Measurements from ENCODE around the gene DDX41. TPM values are rescaled to one million over a fixed set of nuclear protein-coding genes. Genes with fewer than 3 reads are reported as not detected.

Gene DDX41
- total and polyA plus RNA-seq, 2 of the 13 experiments (the other 11 are each of a cell fraction or from before 2014, with no cell fraction given), result 62.8 to 105 TPM

DNA sequence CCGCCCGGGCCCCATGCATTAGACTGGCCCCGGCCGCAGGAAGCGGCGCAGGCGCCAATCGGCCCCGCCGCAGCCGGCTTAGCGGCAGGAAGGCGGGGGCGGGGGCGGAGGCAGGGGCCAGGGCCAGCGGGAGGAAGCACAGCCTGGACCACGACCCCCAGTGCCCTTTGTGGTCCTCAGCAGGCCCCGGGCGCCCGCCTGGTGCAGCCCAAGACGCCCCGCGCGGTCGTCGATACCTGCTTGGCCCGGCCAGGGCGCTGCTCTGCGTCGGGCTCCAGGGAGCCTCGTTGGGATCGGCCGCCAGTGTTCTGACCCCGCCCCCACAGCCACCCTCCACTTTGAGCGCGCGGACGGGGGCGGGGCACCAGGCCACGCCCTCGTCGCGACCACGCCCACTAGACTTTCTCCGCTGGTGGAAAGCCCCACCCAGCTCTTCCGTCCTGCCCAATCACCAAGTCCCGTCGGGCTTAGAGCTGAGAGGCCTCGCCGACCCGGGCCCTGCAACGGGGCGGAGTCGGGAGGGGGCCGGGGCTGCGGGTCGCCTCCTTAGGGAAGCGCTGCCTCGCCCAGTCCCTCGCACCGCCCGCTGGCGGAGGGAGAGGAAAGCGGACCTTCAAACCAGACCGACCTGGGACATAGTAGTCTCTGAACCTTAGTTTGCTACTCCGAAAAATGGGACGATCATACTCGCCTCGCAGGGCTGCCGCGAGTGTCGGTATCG is 19.3 kb downstream of the DDX41 start, which contains the start of gene PDLIM7 (continued):
- TF ChIP-seq MAF1 (CRISPR knock-in tag; IDR thresholded peaks at IDR 0.05; ENCODE audit: borderline replicate concordance) (0 out of 2 replicates have a peak, but pooled peaks have one; percentile 50), HNRNPLL (IDR thresholded peaks at IDR 0.05; ENCODE audit: low read depth, low read length, poor library complexity, severe bottlenecking) (peak; percentile 70)
- TF ChIP-seq, protein P1, sequence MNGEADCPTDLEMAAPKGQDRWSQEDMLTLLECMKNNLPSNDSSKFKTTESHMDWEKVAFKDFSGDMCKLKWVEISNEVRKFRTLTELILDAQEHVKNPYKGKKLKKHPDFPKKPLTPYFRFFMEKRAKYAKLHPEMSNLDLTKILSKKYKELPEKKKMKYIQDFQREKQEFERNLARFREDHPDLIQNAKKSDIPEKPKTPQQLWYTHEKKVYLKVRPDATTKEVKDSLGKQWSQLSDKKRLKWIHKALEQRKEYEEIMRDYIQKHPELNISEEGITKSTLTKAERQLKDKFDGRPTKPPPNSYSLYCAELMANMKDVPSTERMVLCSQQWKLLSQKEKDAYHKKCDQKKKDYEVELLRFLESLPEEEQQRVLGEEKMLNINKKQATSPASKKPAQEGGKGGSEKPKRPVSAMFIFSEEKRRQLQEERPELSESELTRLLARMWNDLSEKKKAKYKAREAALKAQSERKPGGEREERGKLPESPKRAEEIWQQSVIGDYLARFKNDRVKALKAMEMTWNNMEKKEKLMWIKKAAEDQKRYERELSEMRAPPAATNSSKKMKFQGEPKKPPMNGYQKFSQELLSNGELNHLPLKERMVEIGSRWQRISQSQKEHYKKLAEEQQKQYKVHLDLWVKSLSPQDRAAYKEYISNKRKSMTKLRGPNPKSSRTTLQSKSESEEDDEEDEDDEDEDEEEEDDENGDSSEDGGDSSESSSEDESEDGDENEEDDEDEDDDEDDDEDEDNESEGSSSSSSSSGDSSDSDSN (CRISPR knock-in tag; IDR thresholded peaks at IDR 0.05), result peak; percentile 80; the same call in 1 of the 2 replicates
- TF ChIP-seq, protein P2, sequence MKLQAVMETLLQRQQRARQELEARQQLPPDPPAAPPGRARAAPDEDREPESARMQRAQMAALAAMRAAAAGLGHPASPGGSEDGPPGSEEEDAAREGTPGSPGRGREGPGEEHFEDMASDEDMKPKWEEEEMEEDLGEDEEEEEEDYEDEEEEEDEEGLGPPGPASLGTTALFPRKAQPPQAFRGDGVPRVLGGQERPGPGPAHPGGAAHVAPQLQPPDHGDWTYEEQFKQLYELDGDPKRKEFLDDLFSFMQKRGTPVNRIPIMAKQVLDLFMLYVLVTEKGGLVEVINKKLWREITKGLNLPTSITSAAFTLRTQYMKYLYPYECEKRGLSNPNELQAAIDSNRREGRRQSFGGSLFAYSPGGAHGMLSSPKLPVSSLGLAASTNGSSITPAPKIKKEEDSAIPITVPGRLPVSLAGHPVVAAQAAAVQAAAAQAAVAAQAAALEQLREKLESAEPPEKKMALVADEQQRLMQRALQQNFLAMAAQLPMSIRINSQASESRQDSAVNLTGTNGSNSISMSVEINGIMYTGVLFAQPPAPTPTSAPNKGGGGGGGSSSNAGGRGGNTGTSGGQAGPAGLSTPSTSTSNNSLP (IDR thresholded peaks at IDR 0.05; ENCODE audit: low read depth, low read length), result no peak

- FAIRE-seq, result no peak
- TF ChIP-seq, protein P3, sequence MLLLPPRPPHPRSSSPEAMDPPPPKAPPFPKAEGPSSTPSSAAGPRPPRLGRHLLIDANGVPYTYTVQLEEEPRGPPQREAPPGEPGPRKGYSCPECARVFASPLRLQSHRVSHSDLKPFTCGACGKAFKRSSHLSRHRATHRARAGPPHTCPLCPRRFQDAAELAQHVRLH (CRISPR knock-in tag; IDR thresholded peaks at IDR 0.05; ENCODE audit: borderline replicate concordance, low read depth), result no peak
- TF ChIP-seq ZHX1 (CRISPR knock-in tag; IDR thresholded peaks at IDR 0.05; ENCODE audit: low read depth) (no peak), ZFP41 (CRISPR knock-in tag; IDR thresholded peaks at IDR 0.05; ENCODE audit: borderline replicate concordance) (no peak), TMF1 (CRISPR knock-in tag; IDR thresholded peaks at IDR 0.05; ENCODE audit: low read depth) (no peak), ZNF841 (CRISPR knock-in tag; IDR thresholded peaks at IDR 0.05; ENCODE audit: borderline replicate concordance) (no peak), MED1 (CRISPR knock-in tag; IDR thresholded peaks at IDR 0.05) (0 out of 2 replicates have a peak, but pooled peaks have one; percentile 5), ZSCAN21 (CRISPR knock-in tag; IDR thresholded peaks at IDR 0.05; ENCODE audit: borderline replicate concordance) (no peak)
- TF ChIP-seq, protein P4, sequence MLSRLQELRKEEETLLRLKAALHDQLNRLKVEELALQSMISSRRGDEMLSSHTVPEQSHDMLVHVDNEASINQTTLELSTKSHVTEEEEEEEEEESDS (CRISPR knock-in tag; IDR thresholded peaks at IDR 0.05; ENCODE audit: borderline replicate concordance), result no peak
Observed at GRCh38 chr5:177496727-177497291, 20.0 kb downstream of the DDX41 start.

More at GRCh38 chr5:177496727-177497291, 20.0 kb downstream of the DDX41 start:
- H3K9me3 ChIP-seq (ENCODE audit: low read length), result no peaks in the 10 kb centered on the region
- peaks cover 15% of the 10 kb centered on the region; the same call in 1 of the 2 replicates for H4K20me1 ChIP-seq (ENCODE audit: insufficient read depth, low read length)
- DNase-seq (ENCODE audit: low spot score) (peak; percentile 85), ATAC-seq (peak; percentile 79)
- peak overlapping the region; percentile 65 to 85 (median 68) for H3K4me3 ChIP-seq (replicated peaks in 1 of 3; ENCODE audit: insufficient read depth in 1 of 3, low read depth in 2 of 3, low read length in 3 of 3)
- no peak overlapping the region for H2AFZ ChIP-seq (ENCODE audit: low read length)
- BruUV-seq (replicated peaks), result no TSS peak
- peak overlapping the region; percentile 83 for H3K9ac ChIP-seq (ENCODE audit: insufficient read depth, low read depth, low read length)
- POLR2A ChIA-PET, result interaction anchor here (0.9 to 3.6 kb wide), 20 partner anchors 12 to 410 kb away, joined by 3 to 42 read pairs (median 5); partner anchors contain the start of genes DDX41, DOK3, FGFR4 and TMED9
- H3K79me2 ChIP-seq (ENCODE audit: insufficient read depth, low read length), result no peaks in the 10 kb centered on the region
- in situ Hi-C loops (cut with HindIII; ENCODE audit: extremely low pct_ligation_motif_present, low pct_unique_long_range_greater_than_20kb), result no loop called here
- H3K4me2 ChIP-seq (ENCODE audit: low read depth, low read length), result peak overlapping the region; percentile 99
- H3K27ac ChIP-seq (ENCODE audit: extremely low read length, insufficient read depth, low read length), result peak overlapping the region; percentile 75
- CTCF ChIA-PET (ENCODE audit: low intra/inter-chr PET ratio, low total read pairs), result interaction anchor here (1.0 kb wide), 1 partner anchor 41 kb away, joined by 3 read pairs; no protein-coding TSS in a partner anchor
- H3K4me1 ChIP-seq (ENCODE audit: insufficient read depth, low read length), result peaks cover 51% of the 10 kb centered on the region
- peaks cover 0 to 23% of the 10 kb centered on the region in 2 experiments; a peak in 3 of 5 replicates for H3K27me3 ChIP-seq (ENCODE audit: control insufficient read depth in 1 of 2, insufficient read depth in 2 of 2, low read length in 2 of 2)
- intact Hi-C loops (cut with micrococcal nuclease; ENCODE audit: unreplicated experiment), result loop anchor here (2.0 to 5.0 kb wide), 2 partner anchors 40 to 185 kb away; partner anchors contain the start of gene MXD3
- 0% methylated on average over 9 of the region's 29 CpGs for WGBS (ENCODE audit: low lambda C conversion rate)
- no peaks in the 10 kb centered on the region; a peak in 1 of 5 replicates for H3K36me3 ChIP-seq (replicated peaks in 1 of 2; ENCODE audit: control insufficient read depth in 1 of 2, insufficient read depth in 2 of 2, low read length in 2 of 2)

Data from HepG2 (cell line).